NB4 (cell line): ENCODE data around the gene YIPF3.

Experiments used
- DNase-seq: peaks from one replicate; pipeline ENCODE4 v3.0.0; 2010; ENCODE audit warnings: low read depth
- H3K4me3 ChIP-seq: one replicate; pipeline ENCODE4 v1.5.1; 2011; ENCODE audit warnings: mild to moderate bottlenecking, low read depth, low read length, moderate library complexity
- MYC ChIP-seq: IDR thresholded peaks from 2 replicates; pipeline ENCODE4 v1.6.1; 2011; ENCODE audit warnings: low read depth, low read length
- POLR2A ChIP-seq: IDR thresholded peaks from 2 replicates; pipeline ENCODE4 v1.6.1; 2011; ENCODE audit warnings: mild to moderate bottlenecking; ENCODE audit not compliant: insufficient read length; ENCODE audit errors: extremely low read depth
- TF ChIP-seq, protein P1 (sequence below): IDR thresholded peaks from 2 replicates; pipeline ENCODE4 v1.6.1; 2011; ENCODE audit warnings: low read depth, low read length
- TF ChIP-seq, protein P2 (sequence below): IDR thresholded peaks from one replicate; pipeline ENCODE4 v1.5.1; 2012; ENCODE audit warnings: low read depth, low read length

YIPF3 gene

DNA sequence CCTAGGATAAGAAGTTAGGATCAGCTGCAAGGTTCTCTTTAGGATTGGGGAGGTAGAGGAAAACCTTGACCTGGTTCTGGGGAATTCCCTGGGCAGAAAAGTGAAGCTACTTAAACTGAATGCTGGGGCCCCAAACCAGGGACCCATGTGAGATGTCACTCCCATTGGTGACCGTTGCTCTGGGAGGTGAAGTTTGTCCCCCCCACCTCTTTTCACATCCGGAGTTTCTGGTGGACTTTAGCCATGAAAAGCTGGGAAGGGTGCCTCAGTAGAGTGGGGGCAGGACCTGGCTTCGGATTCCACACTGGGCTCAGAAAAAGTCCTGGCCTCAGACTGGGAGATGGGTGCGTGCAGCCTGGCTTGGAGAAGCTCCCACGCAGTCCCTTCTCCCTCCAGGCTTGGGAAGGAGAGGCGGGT, 26.2 kb downstream of the YIPF3 start:
- H3K4me3 ChIP-seq: no peak overlapping the region
- TF ChIP-seq, protein P1, sequence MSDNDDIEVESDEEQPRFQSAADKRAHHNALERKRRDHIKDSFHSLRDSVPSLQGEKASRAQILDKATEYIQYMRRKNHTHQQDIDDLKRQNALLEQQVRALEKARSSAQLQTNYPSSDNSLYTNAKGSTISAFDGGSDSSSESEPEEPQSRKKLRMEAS: no peak
- TF ChIP-seq MYC (no peak), POLR2A (no peak)
- TF ChIP-seq, protein P2, sequence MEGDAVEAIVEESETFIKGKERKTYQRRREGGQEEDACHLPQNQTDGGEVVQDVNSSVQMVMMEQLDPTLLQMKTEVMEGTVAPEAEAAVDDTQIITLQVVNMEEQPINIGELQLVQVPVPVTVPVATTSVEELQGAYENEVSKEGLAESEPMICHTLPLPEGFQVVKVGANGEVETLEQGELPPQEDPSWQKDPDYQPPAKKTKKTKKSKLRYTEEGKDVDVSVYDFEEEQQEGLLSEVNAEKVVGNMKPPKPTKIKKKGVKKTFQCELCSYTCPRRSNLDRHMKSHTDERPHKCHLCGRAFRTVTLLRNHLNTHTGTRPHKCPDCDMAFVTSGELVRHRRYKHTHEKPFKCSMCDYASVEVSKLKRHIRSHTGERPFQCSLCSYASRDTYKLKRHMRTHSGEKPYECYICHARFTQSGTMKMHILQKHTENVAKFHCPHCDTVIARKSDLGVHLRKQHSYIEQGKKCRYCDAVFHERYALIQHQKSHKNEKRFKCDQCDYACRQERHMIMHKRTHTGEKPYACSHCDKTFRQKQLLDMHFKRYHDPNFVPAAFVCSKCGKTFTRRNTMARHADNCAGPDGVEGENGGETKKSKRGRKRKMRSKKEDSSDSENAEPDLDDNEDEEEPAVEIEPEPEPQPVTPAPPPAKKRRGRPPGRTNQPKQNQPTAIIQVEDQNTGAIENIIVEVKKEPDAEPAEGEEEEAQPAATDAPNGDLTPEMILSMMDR: no peak
- DNase-seq: no peak

DNA sequence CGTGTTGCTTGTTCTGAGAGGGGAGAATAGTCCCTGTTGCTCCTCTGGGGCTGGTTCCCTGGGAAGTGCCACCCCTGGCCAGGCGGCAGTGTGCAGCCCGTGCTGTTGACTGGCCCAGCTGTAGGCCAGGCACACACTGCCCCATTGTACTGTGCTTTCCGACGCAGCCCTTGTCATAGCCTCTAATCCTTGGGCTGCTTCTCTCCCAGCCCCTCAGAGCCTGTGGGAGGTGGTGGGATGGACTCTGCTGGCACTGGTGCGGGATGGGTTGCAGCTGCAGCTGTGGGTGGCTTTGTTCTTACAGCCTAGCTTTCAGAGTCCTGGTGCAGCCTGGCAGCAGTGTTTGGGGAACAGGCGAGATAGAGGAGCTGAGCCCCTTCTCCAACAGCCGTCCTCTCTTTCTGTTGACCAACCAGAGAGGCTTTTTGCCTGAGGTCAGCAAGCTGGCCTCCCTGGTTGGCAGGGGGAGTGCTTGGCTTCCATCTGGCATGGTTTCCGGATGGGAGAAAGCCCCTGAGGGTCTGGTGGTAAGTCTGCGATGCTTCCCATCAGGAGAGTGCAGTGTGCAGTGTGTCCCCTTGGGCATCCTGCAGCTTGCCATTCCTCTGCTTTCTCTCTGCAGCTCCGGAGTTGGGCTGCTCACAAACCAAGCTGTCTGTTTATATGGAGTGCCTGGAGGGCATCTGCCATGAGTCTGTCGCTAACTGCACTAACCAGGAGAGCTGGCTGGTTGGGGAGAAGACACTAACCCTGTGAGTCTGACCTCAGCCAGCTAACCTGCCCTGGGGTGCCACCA, 27.3 kb downstream of the YIPF3 start:
- H3K4me3 ChIP-seq: no peak overlapping the region
- TF ChIP-seq MYC (no peak), POLR2A (no peak)
- TF ChIP-seq, protein P2: no peak
- TF ChIP-seq, protein P1: no peak

DNA sequence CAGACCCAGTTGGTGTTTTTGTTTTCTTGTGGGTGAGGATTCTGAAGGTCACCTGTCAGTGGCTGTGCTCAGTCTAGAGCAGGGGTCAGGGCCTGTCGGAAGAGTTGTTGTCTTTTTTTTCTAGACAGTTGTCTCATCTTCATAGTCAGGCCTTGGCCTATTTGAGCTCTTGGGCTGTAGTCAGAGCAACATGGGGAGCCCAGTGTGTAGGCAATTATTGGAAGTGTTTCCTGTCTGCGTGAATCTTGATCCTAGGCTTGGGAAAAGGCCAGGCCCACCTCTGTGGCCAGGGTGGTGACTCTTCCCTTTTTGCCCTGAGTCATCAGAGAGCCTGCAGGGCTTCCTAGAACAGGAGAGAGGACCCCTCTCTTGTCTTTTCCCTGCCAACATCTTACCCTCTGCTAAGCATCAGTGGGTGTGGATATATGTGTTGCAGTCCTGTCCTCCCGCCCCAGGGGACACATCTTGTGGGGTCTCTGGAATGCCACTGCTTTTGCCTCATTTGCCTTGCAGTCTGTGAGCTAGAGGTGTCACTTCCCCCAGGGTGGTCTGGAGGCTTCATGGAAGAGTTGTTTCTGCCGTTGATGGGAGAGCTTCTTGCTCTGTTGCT, 28.0 kb downstream of the YIPF3 start:
- TF ChIP-seq, protein P2: no peak
- TF ChIP-seq POLR2A: no peak
- no peak for TF ChIP-seq MYC
- TF ChIP-seq, protein P1: no peak
- no peak for DNase-seq
- no peak overlapping the region for H3K4me3 ChIP-seq

More for the DNA sequence above, 27.3 kb downstream of the YIPF3 start:
- DNase-seq: no peak

DNA sequence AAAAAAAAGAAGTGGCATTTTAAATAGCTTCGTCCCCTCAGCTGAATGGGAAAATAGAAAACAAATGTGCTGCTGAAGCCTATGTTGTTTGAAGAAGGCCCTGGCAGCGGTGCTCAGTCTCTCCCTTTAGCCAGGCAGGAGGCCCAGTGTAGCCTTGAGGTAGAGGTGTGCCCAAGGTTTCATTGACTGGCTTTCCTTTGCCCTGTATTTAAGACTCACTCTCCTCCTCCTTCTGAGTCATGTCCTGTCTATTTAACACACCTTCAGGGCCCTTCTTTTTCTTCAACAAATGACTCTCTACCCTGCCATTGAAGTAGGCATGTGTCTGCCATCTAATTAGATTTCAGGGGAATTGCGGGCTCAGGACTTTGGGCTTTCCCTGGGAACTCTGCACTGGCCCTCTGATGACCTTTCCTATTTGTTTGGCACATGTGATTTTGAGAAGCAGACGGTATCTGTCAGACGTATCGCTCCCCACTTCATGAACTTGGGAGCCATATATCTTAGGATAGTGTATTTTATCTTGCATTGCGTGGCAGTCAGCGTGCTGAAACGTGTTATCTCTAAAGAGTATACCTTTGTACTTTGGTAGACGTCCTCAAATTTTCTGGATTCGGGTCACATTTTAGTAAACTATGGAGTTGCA, 35.0 kb downstream of the YIPF3 start:
- TF ChIP-seq, protein P2: no peak
- TF ChIP-seq MYC (no peak), POLR2A (no peak)
- TF ChIP-seq, protein P1: no peak
- DNase-seq: no peak
- no peak overlapping the region for H3K4me3 ChIP-seq

DNA sequence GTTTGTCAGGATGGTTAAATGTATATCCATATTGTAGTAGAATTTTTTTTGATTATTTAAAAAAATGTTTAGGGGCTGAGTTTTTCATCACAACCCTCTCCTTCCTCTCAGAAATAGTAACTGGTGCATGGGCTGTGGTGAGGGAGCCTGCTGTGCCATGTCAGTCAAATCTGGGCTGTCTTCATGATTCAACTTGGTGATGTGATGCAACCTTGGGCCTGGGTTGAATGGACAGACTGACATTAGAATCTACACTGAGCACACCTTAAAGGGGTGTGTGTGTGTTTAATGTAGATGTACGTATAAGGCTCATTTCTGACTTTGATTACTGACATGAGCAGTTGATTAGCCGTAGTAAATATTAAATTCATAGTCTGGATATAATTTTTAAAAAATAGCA, 35.7 kb downstream of the YIPF3 start:
- no peak overlapping the region for H3K4me3 ChIP-seq
- peak; percentile 71 for DNase-seq
- TF ChIP-seq, protein P2: no peak
